Stimulated activated CD8-positive, alpha-beta memory T cell treated with anti-CD3 and anti-CD28 coated beads, Interleukin-4, amount 100 ng/mL, for 1 hour (primary cell): Measurements from ENCODE around the gene ARHGAP18.

Experiments
- DNase-seq, 2 donors: peaks; one replicate each; pipeline ENCODE4 v3.0.0-alpha.2; 2020; ENCODE audit warnings: low read depth in 2 of 2, low spot score in 1 of 2

Gene ARHGAP18

DNA sequence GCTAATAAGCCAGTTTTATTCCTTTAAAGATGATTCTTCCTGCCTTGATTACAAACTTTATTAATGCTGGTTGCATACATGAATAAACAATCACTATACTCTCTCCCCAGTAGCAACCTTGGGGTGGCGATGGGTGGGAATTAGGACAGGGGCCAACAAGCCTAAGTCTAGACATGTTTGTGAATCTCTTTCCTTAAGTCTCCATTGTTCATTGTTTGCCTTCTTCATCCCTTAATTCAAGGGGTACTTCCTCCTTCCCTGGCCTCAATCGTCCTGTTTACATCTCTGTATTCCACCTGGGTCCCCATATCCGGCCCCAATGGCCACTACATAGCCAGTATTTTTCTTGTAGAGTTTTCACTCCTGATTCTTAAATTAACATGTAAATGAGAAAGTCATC is 66.0 kb downstream of the ARHGAP18 start:
- DNase-seq: no peak

DNA sequence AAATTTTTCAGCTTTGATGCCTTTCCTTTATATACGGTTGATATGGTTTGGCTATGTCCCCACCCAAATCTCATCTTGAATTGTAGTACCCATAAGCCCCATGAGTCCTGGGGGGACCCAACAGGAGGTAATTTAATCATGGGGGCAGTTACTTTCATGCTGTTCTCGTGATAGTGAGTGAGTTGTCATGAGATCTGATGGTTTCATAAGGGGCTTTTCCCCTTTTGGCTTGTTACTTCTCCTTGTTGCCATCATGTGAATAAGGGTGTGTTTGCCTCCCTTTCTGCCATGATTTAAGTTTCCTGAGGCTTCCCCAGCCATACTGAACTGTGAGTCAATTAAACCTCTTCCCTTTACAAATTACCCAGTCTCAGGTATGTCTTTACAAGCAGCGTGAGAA is 66.8 kb downstream of the ARHGAP18 start:
- no peak for DNase-seq

DNA sequence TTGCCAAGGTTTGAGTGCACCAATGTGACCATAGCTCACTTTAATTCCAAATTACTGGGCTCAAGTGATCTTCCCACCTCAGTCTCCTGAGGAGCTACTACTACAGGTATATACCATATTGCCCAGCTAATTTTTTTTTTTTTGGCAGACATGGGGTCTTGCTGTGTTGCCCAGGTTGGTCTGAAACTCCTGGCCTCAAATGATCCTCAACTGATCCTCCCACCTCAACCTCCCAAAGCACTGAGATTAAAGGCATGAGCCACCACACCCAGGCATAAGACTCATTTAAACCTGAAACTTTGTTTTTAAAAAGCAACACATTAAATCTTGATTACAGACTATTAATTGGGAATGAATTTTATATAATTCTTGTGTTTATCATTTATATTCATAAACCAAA is 67.7 kb downstream of the ARHGAP18 start:
- no peak for DNase-seq

DNA sequence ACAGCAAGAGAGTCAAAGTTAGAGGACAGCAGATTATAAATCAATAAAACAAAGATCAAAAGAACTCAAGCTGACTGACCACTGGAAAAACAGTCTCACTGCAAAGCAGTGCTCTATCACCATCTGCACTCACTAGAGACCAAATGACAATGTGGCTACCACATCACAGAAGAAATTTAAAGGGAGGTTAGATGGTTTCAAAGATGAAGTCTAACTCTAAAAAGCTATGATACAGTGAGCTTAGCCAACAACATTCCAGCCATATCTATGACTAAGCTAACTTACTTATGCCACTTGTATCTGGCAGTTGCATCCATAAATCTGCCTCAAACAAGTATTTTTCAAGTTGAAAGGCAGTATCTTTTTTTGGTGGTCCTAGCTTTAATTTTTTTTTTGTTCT is 68.6 kb downstream of the ARHGAP18 start:
- DNase-seq: no peak

GRCh38 chr6:129638686-129639085 is 71.3 kb downstream of the ARHGAP18 start:
- DNase-seq: no peak

DNA sequence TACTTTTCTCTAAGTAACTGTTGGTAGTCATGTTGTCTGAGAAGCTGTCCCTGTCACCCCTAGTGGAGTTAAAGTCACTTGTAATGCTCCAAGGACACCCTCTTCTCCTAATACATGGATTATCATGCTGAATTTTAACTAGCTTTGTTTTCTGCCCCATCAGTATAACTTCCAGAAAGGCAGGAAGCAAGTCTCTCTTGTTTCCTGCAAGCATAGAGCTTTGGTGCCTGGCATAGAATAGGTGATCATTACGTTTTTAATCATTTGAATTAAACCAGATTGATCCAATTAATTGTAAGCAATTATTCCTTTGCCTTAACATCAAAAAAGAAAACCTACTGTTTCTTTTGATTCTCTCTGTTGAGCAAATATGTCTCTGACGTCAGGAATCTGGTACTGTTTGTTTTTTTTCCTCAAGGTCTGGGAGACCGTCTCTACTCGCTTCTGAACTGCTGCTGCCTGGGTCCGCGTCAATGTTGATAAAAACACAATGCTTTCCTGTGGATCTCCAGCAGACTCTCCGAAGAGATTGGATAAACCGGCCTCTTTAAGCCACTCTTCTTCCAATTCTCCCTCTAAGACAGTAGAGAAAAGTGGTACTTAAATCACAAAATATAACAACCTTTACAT is 71.8 kb downstream of the ARHGAP18 start:
- no peak for DNase-seq

DNA sequence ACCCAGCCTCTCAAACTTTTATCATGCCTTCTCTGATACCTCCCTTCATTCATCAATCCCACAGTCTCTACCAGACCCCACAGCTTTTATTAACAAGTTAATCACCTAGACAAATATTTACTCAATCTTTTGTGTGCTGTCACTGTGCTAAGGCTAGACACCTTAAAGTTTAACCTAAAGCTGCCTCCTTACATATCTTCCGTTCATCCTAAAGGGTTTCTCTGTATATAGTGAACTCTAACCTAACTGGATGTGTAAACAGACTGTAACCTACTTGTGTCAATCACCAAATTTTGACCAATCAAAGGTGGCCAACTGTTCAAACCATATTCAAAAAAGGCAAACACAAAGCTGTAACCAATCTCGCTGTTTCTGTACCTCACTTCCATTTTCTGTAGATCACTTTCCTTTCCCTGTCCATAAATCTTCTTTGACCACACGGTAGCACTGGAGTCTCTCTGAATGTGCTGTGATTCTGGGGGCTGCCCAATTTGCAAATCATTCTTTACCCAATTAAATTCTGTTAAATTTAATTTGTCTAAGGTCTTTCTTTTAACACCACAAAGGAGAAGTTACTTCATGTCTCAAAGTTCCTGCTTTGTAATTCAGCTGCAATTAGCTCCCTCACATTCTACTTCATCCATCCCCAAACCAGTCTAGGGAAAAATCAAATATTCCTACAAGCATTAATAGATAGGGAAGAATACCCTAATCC is 72.5 kb downstream of the ARHGAP18 start:
- no peak for DNase-seq

- no peak for DNase-seq
Measured at GRCh38 chr6:129635396-129636130, 74.4 kb downstream of the ARHGAP18 start.

DNA sequence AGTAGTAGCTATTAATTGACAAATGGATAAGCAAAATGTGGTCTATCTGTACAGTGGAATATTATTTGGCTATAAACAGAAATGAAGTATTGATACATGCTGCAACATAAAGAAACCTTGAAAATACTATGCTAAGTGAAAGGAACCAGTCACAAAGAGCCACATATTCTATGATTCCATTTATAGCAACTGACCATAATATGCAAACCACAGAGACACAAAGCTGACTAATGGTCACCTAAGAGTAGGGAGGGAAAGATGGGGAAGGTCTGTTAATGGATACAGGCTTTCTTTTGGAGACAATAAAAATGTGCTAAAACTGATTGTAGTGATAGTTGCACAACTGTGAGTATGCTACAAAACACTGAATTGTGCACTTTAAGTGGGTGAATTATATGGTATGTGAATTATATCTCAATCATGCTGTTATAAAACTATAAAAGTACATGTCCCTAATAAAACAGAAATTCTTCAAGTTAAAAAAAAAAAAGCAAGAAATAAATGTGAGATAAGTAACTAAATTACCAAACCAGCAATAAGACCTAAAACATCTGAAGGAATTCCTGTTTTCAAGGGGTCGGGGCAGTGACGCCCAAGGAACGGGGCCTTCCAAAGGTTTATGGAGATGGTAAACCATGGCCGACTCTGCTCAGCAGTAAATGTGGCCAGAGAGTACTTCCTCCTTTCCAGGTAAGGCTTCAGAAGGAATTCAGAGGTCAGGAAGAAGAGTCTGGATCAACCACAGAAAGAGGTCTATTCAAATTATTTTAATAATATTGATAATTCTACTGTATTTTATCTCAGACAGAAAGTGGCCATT is 75.4 kb downstream of the ARHGAP18 start:
- no peak for DNase-seq

- DNase-seq: no peak
Measured at GRCh38 chr6:129633529-129633928, 76.4 kb downstream of the ARHGAP18 start.

DNA sequence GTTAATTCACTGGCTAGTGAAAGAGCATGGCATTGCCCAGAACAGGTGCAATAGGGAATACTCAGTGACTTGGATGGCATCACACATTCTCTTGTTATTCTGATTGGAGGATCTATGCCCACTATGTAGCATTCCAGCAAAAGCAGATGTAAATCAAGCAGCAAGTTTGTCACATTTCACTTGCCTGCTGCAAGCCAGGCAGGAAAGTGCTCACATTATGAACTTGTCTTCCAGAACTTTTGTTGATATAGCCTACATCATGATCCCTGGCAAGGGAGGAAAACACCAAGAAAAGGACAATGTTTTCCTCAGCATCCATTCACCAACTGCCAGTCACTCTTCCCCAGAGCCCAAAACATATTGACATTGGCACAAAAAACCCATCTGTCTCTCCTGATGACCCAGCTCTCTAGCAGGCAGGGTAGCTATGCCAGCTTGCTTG is 77.8 kb downstream of the ARHGAP18 start:
- no peak for DNase-seq

GRCh38 chr6:129631070-129631469 is 78.9 kb downstream of the ARHGAP18 start:
- DNase-seq: no peak

GRCh38 chr6:129630596-129630995 is 79.4 kb downstream of the ARHGAP18 start:
- DNase-seq: no peak

- no peak for DNase-seq
Measured at GRCh38 chr6:129628101-129628815, 81.7 kb downstream of the ARHGAP18 start.

DNA sequence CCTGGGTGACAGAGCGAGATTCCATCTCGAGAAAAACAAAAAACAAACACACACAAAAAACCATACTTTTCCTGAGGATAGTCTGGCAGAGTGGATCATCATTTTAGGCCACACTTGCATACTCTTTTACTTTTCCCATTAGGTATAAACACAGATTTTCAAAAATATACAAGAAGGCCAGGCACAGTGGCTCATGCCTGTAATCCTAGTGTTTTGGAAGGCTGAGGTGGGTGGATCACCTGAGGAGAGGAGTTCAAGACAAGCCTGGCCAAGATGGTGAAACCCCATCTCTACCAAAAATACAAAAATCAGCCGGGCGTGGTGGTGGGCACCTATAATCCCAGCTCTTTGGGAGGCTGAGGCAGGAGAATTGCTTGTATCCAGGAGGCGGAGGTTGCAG is 85.5 kb downstream of the ARHGAP18 start:
- no peak for DNase-seq

GRCh38 chr6:129623008-129623732 is 86.8 kb downstream of the ARHGAP18 start:
- no peak for DNase-seq

GRCh38 chr6:129621252-129621651 is 88.7 kb downstream of the ARHGAP18 start:
- peak in 1 of 2 donors; percentile 15 for DNase-seq

GRCh38 chr6:129620234-129620610 is 89.8 kb downstream of the ARHGAP18 start:
- DNase-seq: no peak

DNA sequence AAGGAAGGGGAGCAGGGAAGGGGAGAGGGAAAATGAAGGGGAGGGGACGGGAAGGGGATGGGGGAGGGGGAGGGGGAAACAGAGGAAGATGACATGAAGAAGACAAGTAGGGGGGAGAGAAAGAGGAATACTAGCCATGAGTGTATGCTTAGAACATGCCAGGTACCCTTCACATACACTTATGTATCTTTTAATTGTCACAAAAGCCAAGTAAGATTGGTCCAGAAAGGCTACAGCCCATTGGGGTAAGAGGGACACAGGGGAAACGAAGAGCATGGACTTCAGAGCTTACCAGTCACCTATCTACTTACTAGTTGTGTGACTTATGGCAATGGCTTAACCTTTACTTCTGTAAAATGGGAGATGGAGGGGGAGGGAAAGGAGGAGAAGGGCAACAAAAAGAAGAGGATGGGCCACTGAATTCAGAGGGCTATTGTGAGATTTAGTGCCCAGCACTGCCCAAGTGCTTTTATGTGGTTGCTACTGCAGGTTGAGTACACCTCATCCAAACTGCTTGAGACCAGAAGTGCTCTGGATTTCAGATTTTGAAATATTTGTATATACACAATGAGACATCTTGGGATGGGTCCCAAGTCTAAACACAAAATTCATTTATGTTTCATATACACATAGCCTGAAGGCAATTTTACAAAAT is 90.3 kb downstream of the ARHGAP18 start:
- no peak for DNase-seq

DNA sequence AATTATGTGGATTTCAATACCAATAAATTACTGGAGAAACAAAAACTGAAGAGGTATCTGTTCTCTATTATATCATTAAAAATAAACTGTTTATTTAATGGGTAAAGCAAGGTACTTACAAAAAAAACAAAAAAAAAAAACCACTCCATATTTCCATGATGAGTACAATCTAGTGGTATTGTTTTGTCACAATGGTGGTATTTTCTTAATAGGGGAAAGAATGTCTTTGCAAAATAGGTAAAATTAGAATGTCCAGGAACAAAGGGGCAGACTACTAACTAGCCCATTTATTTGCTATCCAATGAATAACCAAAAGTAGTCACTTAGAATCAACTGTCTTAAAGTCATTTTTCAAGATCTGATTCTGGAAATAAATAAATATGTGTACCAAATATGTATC is 92.0 kb downstream of the ARHGAP18 start:
- DNase-seq: no peak
